Nephron progenitor cell (in vitro differentiated cells): Measurements from ENCODE around the gene ST6GALNAC2.

Experiments used
- DNase-seq: peaks from one replicate; pipeline ENCODE4 v3.0.0; 2021
- H3K27ac Mint-ChIP-seq: 2 replicates; pipeline ENCODE4 v1.8.0; 2021; ENCODE audit warnings: mild to moderate bottlenecking, moderate library complexity, mixed read lengths
- H3K27me3 Mint-ChIP-seq: 2 replicates; pipeline ENCODE4 v1.8.0; 2021; ENCODE audit warnings: mild to moderate bottlenecking, low read depth, mixed read lengths; ENCODE audit not compliant: poor library complexity
- H3K36me3 Mint-ChIP-seq: 2 replicates; pipeline ENCODE4 v1.8.0; 2021; ENCODE audit warnings: low read depth, mixed read lengths
- H3K4me1 Mint-ChIP-seq: 2 replicates; pipeline ENCODE4 v1.8.0; 2021; ENCODE audit warnings: mixed read lengths
- H3K4me3 Mint-ChIP-seq: 2 replicates; pipeline ENCODE4 v1.8.0; 2021; ENCODE audit warnings: mild to moderate bottlenecking, moderate library complexity, mixed read lengths
- H3K9me3 Mint-ChIP-seq: 2 replicates; pipeline ENCODE4 v1.8.0; 2021; ENCODE audit warnings: mild to moderate bottlenecking, moderate library complexity, mixed read lengths
- TF ChIP-seq, protein P1 (sequence below): fragments of 200-600 bp; sonication (generic); IDR thresholded peaks from 2 replicates; pipeline ENCODE4 v1.5.0; 2021; ENCODE audit warnings: antibody characterized with exemption

The ST6GALNAC2 gene

DNA sequence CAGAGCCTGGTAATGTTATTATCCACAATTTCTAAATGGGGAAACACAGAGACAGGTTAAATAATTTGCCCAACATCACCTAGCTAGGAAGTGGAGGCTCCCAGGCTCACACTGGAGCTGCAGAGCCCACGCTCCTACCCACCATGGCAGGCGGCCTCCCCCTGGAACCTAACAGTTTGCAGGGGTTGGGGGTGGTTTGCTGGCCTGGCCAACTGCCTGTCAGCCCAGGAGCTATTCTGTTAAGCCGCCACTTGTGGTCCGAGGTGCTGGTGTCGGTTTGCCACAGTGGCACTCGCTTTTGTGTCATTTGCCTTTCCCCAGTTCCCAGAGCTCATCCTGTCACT, 42.2 kb downstream of the ST6GALNAC2 start:
- TF ChIP-seq, protein P1, sequence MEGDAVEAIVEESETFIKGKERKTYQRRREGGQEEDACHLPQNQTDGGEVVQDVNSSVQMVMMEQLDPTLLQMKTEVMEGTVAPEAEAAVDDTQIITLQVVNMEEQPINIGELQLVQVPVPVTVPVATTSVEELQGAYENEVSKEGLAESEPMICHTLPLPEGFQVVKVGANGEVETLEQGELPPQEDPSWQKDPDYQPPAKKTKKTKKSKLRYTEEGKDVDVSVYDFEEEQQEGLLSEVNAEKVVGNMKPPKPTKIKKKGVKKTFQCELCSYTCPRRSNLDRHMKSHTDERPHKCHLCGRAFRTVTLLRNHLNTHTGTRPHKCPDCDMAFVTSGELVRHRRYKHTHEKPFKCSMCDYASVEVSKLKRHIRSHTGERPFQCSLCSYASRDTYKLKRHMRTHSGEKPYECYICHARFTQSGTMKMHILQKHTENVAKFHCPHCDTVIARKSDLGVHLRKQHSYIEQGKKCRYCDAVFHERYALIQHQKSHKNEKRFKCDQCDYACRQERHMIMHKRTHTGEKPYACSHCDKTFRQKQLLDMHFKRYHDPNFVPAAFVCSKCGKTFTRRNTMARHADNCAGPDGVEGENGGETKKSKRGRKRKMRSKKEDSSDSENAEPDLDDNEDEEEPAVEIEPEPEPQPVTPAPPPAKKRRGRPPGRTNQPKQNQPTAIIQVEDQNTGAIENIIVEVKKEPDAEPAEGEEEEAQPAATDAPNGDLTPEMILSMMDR: no peak
- Mint-ChIP-seq H3K4me1 (peaks cover 59% of the 10 kb centered on the region), H3K9me3 (no peaks in the 10 kb centered on the region), H3K27me3 (peaks cover 70% of the 10 kb centered on the region), H3K27ac (no peak overlapping the region), H3K4me3 (no peak overlapping the region), H3K36me3 (no peaks in the 10 kb centered on the region)
- DNase-seq: no peak

DNA sequence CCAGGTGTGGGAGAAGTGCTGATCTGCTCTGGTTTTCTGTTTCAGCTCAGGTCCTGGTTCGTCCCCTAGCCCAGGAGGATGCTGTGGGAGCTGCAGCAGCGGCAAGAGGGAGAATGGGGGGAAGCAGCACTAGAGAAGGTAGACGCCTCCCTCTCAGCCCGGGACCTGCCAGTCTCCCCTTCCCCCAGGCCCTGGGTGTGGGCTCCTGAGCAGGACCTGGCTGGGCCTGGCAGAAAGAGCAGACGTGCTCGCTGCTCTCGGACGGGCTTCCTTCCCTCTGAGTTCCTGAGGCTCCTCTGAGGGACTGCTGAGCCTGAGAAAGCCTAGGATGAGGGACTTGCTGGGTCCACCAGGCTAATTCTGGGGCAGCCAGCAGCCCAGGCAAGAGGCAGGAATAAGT, 42.7 kb downstream of the ST6GALNAC2 start:
- no peak for DNase-seq
- Mint-ChIP-seq H3K27me3 (peaks cover 73% of the 10 kb centered on the region), H3K9me3 (no peaks in the 10 kb centered on the region), H3K27ac (no peak overlapping the region), H3K4me3 (peak overlapping the region; percentile 43), H3K36me3 (no peaks in the 10 kb centered on the region), H3K4me1 (peaks cover 60% of the 10 kb centered on the region)
- TF ChIP-seq, protein P1: no peak

DNA sequence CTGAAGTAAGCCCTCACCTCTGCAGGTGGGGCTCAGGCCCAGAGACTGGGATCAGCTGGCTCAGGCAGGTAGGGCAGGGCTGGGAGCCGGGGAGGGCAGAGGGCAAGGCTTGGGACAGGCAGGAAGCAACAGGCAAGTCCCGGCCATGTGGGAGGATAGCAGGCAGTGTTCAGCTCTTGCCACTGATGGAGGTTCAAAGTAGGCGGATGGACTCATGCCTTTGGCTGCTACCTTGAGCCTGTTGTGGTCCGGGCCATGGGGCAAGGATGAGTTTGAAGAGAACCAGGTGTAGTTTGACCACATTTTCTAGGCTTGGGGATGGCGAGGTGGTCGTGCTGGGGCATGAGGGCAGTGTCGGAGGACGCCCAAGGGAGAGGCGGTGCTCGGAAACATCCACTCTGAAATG, 43.1 kb downstream of the ST6GALNAC2 start:
- Mint-ChIP-seq H3K4me1 (peaks cover 60% of the 10 kb centered on the region), H3K4me3 (peak overlapping the region; percentile 43), H3K9me3 (no peaks in the 10 kb centered on the region), H3K27me3 (peaks cover 75% of the 10 kb centered on the region), H3K27ac (no peak overlapping the region), H3K36me3 (no peaks in the 10 kb centered on the region)
- TF ChIP-seq, protein P1: no peak
- DNase-seq: no peak

DNA sequence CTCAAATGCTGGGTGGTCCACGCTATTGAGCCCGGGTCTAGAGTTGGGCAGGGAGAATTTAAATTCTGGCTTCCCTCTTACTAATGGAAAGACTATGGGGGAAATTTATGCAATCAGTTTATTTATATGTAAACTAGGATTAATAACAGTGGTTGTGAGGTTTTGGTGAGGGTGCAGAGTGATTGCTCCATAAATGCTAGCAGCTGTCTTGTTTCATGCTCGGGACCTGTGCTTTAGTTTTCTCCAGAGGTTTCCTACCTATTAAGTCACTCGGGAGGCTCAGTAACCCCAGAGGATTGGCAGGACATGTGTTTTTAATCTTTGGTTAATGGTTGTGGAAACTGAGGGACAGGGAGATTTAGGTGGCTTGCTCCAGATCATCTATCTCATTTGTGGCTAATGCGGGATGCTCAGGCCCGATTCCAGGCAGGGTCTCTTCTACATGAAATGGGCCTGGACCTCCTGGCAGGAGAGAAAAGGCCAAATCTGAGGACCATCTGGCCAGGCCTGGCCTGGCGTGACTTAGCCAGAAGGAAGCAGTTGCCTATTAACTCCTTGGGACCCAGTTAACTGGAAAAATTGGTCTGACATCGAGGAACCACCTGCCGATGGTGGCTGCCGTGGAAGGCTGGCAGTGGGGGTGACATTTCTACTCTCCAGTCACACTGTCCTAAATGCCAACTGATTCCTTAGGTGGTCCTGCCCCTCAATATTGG, 43.8 kb downstream of the ST6GALNAC2 start:
- no peaks in the 10 kb centered on the region for H3K9me3 Mint-ChIP-seq
- H3K27ac Mint-ChIP-seq: no peak overlapping the region
- DNase-seq: no peak
- TF ChIP-seq, protein P1: no peak
- no peaks in the 10 kb centered on the region for H3K36me3 Mint-ChIP-seq
- peaks cover 60% of the 10 kb centered on the region for H3K4me1 Mint-ChIP-seq
- H3K4me3 Mint-ChIP-seq: no peak overlapping the region
- peaks cover 82% of the 10 kb centered on the region for H3K27me3 Mint-ChIP-seq

DNA sequence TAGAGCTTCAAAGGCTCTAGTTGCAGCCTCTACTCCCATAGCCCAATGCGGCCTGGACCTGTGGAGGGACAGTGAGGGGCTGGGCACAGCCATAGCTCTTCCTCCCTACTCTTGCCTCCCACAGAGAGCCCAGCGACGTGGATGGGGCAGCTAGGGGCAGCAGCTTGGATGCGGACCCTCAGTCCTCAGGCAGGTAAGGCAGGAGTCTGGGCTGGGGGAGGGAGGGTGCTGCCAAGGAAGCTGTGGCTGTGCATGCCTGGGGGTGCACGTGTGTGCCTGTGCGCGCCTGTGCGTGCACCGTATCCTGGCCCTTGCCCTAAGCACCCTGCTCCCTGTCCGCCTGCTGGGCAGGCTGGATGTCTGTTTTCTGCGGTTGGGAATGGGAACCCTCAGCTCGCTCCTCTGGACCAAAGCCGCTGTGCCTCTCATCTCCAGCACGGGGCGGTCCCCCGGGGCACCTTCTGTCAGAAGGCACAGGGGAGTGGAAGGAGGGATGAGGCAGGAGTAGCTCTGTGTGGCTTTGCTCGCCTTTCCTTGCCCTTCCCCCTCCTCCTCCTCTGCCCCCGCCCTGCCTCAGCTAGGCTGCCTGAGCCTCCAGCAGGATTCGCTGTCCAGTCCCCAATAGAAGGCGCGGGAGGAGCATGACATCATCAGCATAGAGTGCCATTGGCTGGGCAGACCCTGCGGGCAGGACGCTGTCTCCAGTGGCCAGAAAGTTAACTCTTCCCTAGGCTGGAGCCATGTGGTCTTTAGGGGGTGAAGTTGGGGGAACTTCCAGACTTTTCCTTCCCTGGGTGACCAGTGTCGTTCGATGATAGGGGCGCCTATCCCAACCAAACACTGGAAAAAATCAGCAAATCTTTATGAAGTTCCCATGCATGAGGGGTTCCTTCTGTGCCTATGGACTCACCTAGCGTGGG, 45.0 kb downstream of the ST6GALNAC2 start:
- TF ChIP-seq, protein P1: peak; percentile 7
- H3K27me3 Mint-ChIP-seq: peaks cover 83% of the 10 kb centered on the region
- H3K9me3 Mint-ChIP-seq: no peaks in the 10 kb centered on the region
- H3K36me3 Mint-ChIP-seq: no peaks in the 10 kb centered on the region
- peak overlapping the region; percentile 74 for H3K4me3 Mint-ChIP-seq
- no peak overlapping the region for H3K27ac Mint-ChIP-seq
- peaks cover 62% of the 10 kb centered on the region for H3K4me1 Mint-ChIP-seq
- DNase-seq: peak; percentile 88
